GM18517 (cell line): Measurements from ENCODE around the gene ETFA.

Source experiments
- ATAC-seq: cut with Tn5 transposase; IDR thresholded peaks from one replicate; pipeline ENCODE4 v1.9.1; 2021; ENCODE audit warnings: mild to moderate bottlenecking, moderate library complexity; ENCODE audit not compliant: unreplicated experiment

Gene ETFA

GRCh38 chr15:76340803-76341365 is 29.6 kb upstream of the ETFA start:
- ATAC-seq = no peak

GRCh38 chr15:76340198-76340802 is 29.0 kb upstream of the ETFA start:
- no peak for ATAC-seq

GRCh38 chr15:76339305-76340197 is 28.3 kb upstream of the ETFA start:
- ATAC-seq = no peak

GRCh38 chr15:76338486-76339304 is 27.4 kb upstream of the ETFA start:
- no peak for ATAC-seq

- no peak for ATAC-seq
Measured at GRCh38 chr15:76337696-76338485, 26.6 kb upstream of the ETFA start.

GRCh38 chr15:76337059-76337695 is 25.9 kb upstream of the ETFA start:
- no peak for ATAC-seq

GRCh38 chr15:76336254-76337058 is 25.2 kb upstream of the ETFA start, which contains the start of gene ISL2:
Gene ISL2, plus strand, starts transcription at chr15:76336773. Its CDS starts 111 bp downstream, at chr15:76336884.
- ATAC-seq = peak; percentile 45

GRCh38 chr15:76335307-76336253 is 24.3 kb upstream of the ETFA start:
- peak; percentile 8 for ATAC-seq

GRCh38 chr15:76334438-76335306 is 23.4 kb upstream of the ETFA start:
- ATAC-seq = no peak

GRCh38 chr15:76333720-76334437 is 22.6 kb upstream of the ETFA start:
- no peak for ATAC-seq

- ATAC-seq = no peak
Measured at GRCh38 chr15:76333309-76333708, 22.0 kb upstream of the ETFA start.

GRCh38 chr15:76332796-76333195 is 21.5 kb upstream of the ETFA start:
- ATAC-seq = no peak

- ATAC-seq = no peak
Measured at GRCh38 chr15:76330080-76330680, 18.9 kb upstream of the ETFA start.

GRCh38 chr15:76328958-76329357 is 17.7 kb upstream of the ETFA start:
- ATAC-seq = no peak

- ATAC-seq = no peak
Measured at GRCh38 chr15:76328106-76328696, 16.9 kb upstream of the ETFA start.
